Hepatocyte (in vitro differentiated cells): ENCODE measurements around the gene SPA17. TPM values are rescaled to one million over a fixed set of nuclear protein-coding genes. Genes with fewer than 3 reads are reported as not detected.

Experiments
- DNase-seq: peaks from one replicate; pipeline ENCODE4 v3.0.0-alpha.2; 2016; ENCODE audit warnings: low spot score
- H2AFZ ChIP-seq: fragments of 200-600 bp; sonication (generic); 2 replicates; pipeline ENCODE4 v1.6.0; 2016; ENCODE audit warnings: antibody characterized with exemption, mild to moderate bottlenecking
- H3K27ac ChIP-seq: fragments of 200-600 bp; sonication (generic); 2 replicates; pipeline ENCODE4 v1.5.1; 2016; ENCODE audit warnings: mild to moderate bottlenecking
- H3K27me3 ChIP-seq: fragments of 200-600 bp; sonication (generic); 2 replicates; pipeline ENCODE4 v1.6.1; 2016
- H3K36me3 ChIP-seq: fragments of 200-600 bp; sonication (generic); replicated peaks from 2 replicates; pipeline ENCODE4 v1.5.1; 2016; ENCODE audit warnings: low read depth; ENCODE audit not compliant: insufficient read depth
- H3K4me1 ChIP-seq: fragments of 200-600 bp; sonication (generic); 2 replicates; pipeline ENCODE4 v1.5.1; 2016; ENCODE audit warnings: mild to moderate bottlenecking, moderate library complexity; ENCODE audit not compliant: insufficient read depth
- H3K4me2 ChIP-seq: fragments of 200-600 bp; sonication (generic); 2 replicates; pipeline ENCODE4 v1.6.0; 2016
- H3K4me3 ChIP-seq: fragments of 200-600 bp; sonication (generic); 2 replicates; pipeline ENCODE4 v1.5.1; 2016; ENCODE audit warnings: mild to moderate bottlenecking
- H3K79me2 ChIP-seq: fragments of 200-600 bp; sonication (generic); 2 replicates; pipeline ENCODE4 v1.6.0; 2017; ENCODE audit warnings: mild to moderate bottlenecking
- H3K9me2 ChIP-seq: fragments of 200-600 bp; sonication (generic); replicated peaks from 2 replicates; pipeline ENCODE4 v1.6.0; 2017; ENCODE audit warnings: mild to moderate bottlenecking; ENCODE audit not compliant: insufficient read depth
- H3K9me3 ChIP-seq: fragments of 200-600 bp; sonication (generic); 2 replicates; pipeline ENCODE4 v1.5.1; 2016; ENCODE audit warnings: low read depth, mild to moderate bottlenecking
- H4K20me1 ChIP-seq: fragments of 200-600 bp; sonication (generic); 2 replicates; pipeline ENCODE4 v1.6.0; 2016; ENCODE audit warnings: mild to moderate bottlenecking; ENCODE audit not compliant: insufficient read depth, poor library complexity, severe bottlenecking
- CTCF ChIP-seq: fragments of 200-600 bp; sonication (generic); IDR thresholded peaks from 2 replicates; pipeline ENCODE4 v1.5.1; 2016; ENCODE audit warnings: antibody characterized with exemption, mild to moderate bottlenecking; ENCODE audit not compliant: poor library complexity
- EZH2 ChIP-seq: fragments of 200-600 bp; sonication (generic); IDR thresholded peaks from 2 replicates; pipeline ENCODE4 v1.6.1; 2016; ENCODE audit warnings: antibody characterized with exemption, mild to moderate bottlenecking, borderline replicate concordance
- EZH2phosphoT487 ChIP-seq: fragments of 200-600 bp; sonication (generic); IDR thresholded peaks from one replicate; pipeline ENCODE4 v1.6.1; 2018; ENCODE audit warnings: antibody characterized with exemption, mild to moderate bottlenecking, low read depth, moderate library complexity; ENCODE audit not compliant: unreplicated experiment, severe bottlenecking
- WGBS: methylation state at CpG from one replicate; pipeline ENCODE4 v1.1.6; 2016; ENCODE audit warnings: low lambda C conversion rate; ENCODE audit errors: missing lambda C conversion rate; 5-methylcytosine and 5-hydroxymethylcytosine counted together
- polyA plus RNA-seq: library from polyadenylated mRNA; unstranded; fragments of >200 nt; fragmentation: Nextera tagmentation; extraction: Ambion mirVana; gene quantifications from 2 replicates; pipeline ENCODE4 v1.2.1, GENCODE V29; 2016
- total RNA-seq: library from RNA; depleted of rRNA; stranded (reverse); fragments of >200 nt; gene quantifications from 2 replicates; pipeline ENCODE4 v1.2.3, GENCODE V29; 2014

The SPA17 gene
- total RNA-seq (5.8 and 7.2 TPM in 2 replicates), polyA plus RNA-seq (3.8 and 5.8 TPM in 2 replicates)

GRCh38 chr11:124673333-124674167, at the start of gene SPA17, which contains the start of gene SIAE:
Gene SPA17 (plus strand): TSS chr11:124673904. CDS start chr11:124675265, 1,361 bp downstream.
Gene SIAE (minus strand): TSS chr11:124673739. CDS start chr11:124673708, 31 bp downstream.
- Histone ChIP-seq H3K9me2 (no peaks in the 10 kb centered on the region), H3K79me2 (no peaks in the 10 kb centered on the region), H3K27me3 (no peaks in the 10 kb centered on the region), H3K4me3 (peak within 1 kb of the TSS; percentile 69), H3K27ac (peak within 1 kb of the TSS; percentile 82), H3K4me2 (peak within 1 kb of the TSS; percentile 85), H3K36me3 (no peaks in the 10 kb centered on the region), H3K4me1 (peaks cover 6% of the 10 kb centered on the region), H4K20me1 (no peaks in the 10 kb centered on the region), H3K9me3 (no peaks in the 10 kb centered on the region), H2AFZ (peak within 1 kb of the TSS; percentile 88)
- DNase-seq, result peak; percentile 95
- TF ChIP-seq EZH2phosphoT487 (no peak), CTCF (no peak), EZH2 (no peak)
- under 1% methylated on average over 43 of the region's 58 CpGs for WGBS

- Histone ChIP-seq H3K27me3 (no peaks in the 10 kb centered on the region), H3K4me1 (peaks cover 17% of the 10 kb centered on the region), H3K4me3 (no peak overlapping the region), H4K20me1 (peaks cover 6% of the 10 kb centered on the region), H2AFZ (no peak overlapping the region), H3K9me3 (no peaks in the 10 kb centered on the region), H3K4me2 (peak overlapping the region; percentile 84), H3K9me2 (no peaks in the 10 kb centered on the region), H3K79me2 (peaks cover 40% of the 10 kb centered on the region), H3K27ac (no peak overlapping the region), H3K36me3 (no peaks in the 10 kb centered on the region)
- 99% methylated on average over 3 of the region's 3 CpGs for WGBS
- no peak for DNase-seq
- no peak for TF ChIP-seq EZH2
- TF ChIP-seq EZH2phosphoT487, result no peak
- no peak for TF ChIP-seq CTCF
These were observed 48.1 kb upstream of the SPA17 start for GRCh38 chr11:124625504-124626168.

- no peaks in the 10 kb centered on the region for H3K9me2 ChIP-seq
- no peak overlapping the region for H3K27ac ChIP-seq
- H3K27me3 ChIP-seq, result no peaks in the 10 kb centered on the region
- no peak for DNase-seq
- 95% methylated on average over 5 of the region's 5 CpGs for WGBS
- TF ChIP-seq EZH2, result no peak
- no peak for TF ChIP-seq CTCF
- no peak for TF ChIP-seq EZH2phosphoT487
- H4K20me1 ChIP-seq, result peaks cover 6% of the 10 kb centered on the region
- peaks cover 9% of the 10 kb centered on the region for H3K4me1 ChIP-seq
- H3K36me3 ChIP-seq, result no peaks in the 10 kb centered on the region
- H3K4me2 ChIP-seq, result no peak overlapping the region
- no peaks in the 10 kb centered on the region for H3K9me3 ChIP-seq
- H3K79me2 ChIP-seq, result peaks cover 40% of the 10 kb centered on the region
- H3K4me3 ChIP-seq, result no peak overlapping the region
- H2AFZ ChIP-seq, result no peak overlapping the region
These were observed 46.2 kb upstream of the SPA17 start for GRCh38 chr11:124627546-124627945.
